ENCODE measurements around the gene RIPK4. TPM values are rescaled to one million over a fixed set of nuclear protein-coding genes. Genes with fewer than 3 reads are reported as not detected.

Gene RIPK4
- total RNA-seq, 2 donors from 2014 or later = 8.4 to 16.2 TPM

DNA sequence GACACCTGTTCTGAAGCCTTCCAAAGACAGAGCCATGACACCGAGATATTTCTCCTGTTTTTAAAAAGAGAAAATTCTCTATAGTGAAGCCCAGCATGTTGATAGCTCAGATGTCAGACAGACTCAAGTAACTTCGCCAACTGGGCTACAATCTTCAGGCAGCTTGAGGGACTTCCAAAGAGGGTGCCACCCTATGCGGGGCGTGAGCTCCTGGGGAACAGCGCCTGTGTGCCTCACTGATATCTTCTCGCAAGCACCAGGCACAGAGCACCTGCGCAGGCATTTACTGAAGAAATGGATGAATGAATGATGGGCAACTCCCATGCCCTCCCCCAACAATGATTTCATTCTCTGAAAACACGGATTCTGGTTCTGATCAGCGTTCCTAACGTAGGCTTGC, 17.6 kb downstream of the RIPK4 start:
- no peaks in the 10 kb centered on the region for H3K9me3 ChIP-seq (ENCODE audit: control insufficient read depth, low read length)
- H3K4me3 ChIP-seq (ENCODE audit: low read length) = no peak overlapping the region
- WGBS, 2 experiments (ENCODE audit: insufficient coverage in 1 of 2, insufficient read length in 1 of 2) = 95 to 100% methylated on average over 7 to 10 of the region's 10 CpGs
- H3K9ac ChIP-seq (ENCODE audit: extremely low read depth, low read length, poor library complexity, severe bottlenecking) = no peak overlapping the region
- peaks cover 29% of the 10 kb centered on the region for H3K4me1 Mint-ChIP-seq
- H3K27me3 Mint-ChIP-seq (ENCODE audit: insufficient read depth) = no peaks in the 10 kb centered on the region
- no peak overlapping the region for H3K4me3 Mint-ChIP-seq
- no peaks in the 10 kb centered on the region for H3K9me3 Mint-ChIP-seq
- H3K36me3 ChIP-seq (ENCODE audit: control insufficient read depth, insufficient read depth, low read length) = peaks cover 39% of the 10 kb centered on the region
- H3K27me3 ChIP-seq (ENCODE audit: control insufficient read depth, insufficient read depth, low read length, poor library complexity, severe bottlenecking) = no peaks in the 10 kb centered on the region
- TF ChIP-seq, protein P1, sequence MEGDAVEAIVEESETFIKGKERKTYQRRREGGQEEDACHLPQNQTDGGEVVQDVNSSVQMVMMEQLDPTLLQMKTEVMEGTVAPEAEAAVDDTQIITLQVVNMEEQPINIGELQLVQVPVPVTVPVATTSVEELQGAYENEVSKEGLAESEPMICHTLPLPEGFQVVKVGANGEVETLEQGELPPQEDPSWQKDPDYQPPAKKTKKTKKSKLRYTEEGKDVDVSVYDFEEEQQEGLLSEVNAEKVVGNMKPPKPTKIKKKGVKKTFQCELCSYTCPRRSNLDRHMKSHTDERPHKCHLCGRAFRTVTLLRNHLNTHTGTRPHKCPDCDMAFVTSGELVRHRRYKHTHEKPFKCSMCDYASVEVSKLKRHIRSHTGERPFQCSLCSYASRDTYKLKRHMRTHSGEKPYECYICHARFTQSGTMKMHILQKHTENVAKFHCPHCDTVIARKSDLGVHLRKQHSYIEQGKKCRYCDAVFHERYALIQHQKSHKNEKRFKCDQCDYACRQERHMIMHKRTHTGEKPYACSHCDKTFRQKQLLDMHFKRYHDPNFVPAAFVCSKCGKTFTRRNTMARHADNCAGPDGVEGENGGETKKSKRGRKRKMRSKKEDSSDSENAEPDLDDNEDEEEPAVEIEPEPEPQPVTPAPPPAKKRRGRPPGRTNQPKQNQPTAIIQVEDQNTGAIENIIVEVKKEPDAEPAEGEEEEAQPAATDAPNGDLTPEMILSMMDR (conservative IDR thresholded peaks at IDR 0.05) = no peak
- peaks cover 60% of the 10 kb centered on the region for H3K36me3 Mint-ChIP-seq (ENCODE audit: low read depth)
- no peak for DNase-seq
- no peak overlapping the region for H3K27ac Mint-ChIP-seq
- no peak overlapping the region for H3K27ac ChIP-seq (ENCODE audit: low read depth, low read length)
- peaks cover 14% of the 10 kb centered on the region for H3K4me1 ChIP-seq (ENCODE audit: control insufficient read depth, insufficient read depth, low read length)

DNA sequence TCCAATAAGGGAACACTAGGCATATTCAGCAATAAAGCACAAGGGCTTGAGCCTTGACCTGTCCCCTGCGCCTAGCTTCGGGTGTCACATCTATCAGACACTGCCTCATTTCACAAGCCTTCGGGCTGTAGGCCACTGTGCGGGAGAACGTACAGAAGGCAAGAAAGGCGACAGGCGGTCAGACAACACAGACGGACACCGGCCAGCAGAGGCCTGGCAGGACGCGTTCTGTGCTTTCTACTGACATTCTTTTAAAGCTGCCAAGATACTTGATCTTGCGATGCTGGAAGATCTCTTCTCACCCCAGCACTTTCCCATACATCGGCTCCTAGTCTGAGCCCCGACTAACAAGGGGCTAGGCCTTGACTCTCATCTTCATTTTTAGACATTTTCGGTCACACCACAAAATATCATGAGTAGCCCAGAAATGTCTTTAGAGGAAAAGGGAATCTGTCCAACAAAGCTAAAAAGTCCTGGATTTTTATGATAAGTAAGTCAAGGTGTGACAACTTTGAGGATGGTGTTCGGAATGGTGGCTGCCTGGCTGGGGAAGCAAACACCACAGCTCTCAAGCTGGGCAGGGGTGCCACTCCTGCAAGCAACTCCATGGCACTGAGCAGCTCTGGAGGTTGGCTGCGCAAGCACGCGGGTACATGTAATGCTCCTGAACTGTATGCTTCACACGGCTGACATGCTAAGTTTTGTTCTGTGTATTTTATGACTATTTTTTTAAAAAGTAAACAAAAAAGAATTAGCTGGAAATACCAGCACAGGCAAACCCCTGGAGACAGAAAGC, 18.7 kb downstream of the RIPK4 start:
- peaks cover 22% of the 10 kb centered on the region for H3K4me1 Mint-ChIP-seq
- H3K4me3 ChIP-seq (ENCODE audit: low read length) = no peak overlapping the region

DNA sequence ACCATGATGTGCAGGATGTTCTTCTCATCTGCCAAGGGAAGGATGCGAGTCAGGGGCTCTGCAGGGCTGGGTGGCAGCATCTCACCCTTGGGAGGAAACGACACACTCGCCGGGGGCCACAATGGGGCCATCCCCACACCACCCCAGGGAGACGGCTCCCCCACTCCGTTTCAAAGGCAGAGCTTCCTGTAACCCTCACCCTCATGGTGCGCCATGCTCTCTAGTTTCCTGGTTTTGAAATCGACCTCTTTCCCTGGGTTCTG, 20.2 kb downstream of the RIPK4 start:
- H3K4me1 Mint-ChIP-seq = peaks cover 10% of the 10 kb centered on the region
- H3K27me3 Mint-ChIP-seq (ENCODE audit: insufficient read depth) = no peaks in the 10 kb centered on the region
- Histone ChIP-seq H3K4me1 (ENCODE audit: control insufficient read depth, insufficient read depth, low read length) (peaks cover 7% of the 10 kb centered on the region), H3K4me3 (ENCODE audit: low read length) (no peak overlapping the region), H3K36me3 (ENCODE audit: control insufficient read depth, insufficient read depth, low read length) (peaks cover 45% of the 10 kb centered on the region), H3K9me3 (ENCODE audit: control insufficient read depth, low read length) (no peaks in the 10 kb centered on the region), H3K27ac (ENCODE audit: low read depth, low read length) (no peak overlapping the region), H3K9ac (ENCODE audit: extremely low read depth, low read length, poor library complexity, severe bottlenecking) (no peak overlapping the region), H3K27me3 (ENCODE audit: control insufficient read depth, insufficient read depth, low read length, poor library complexity, severe bottlenecking) (no peaks in the 10 kb centered on the region)
- no peak overlapping the region for H3K4me3 Mint-ChIP-seq
- WGBS, 2 experiments (ENCODE audit: insufficient coverage in 1 of 2, insufficient read length in 1 of 2) = 96 to 97% methylated on average over 6 to 8 of the region's 8 CpGs
- DNase-seq = no peak
- H3K27ac Mint-ChIP-seq = no peak overlapping the region
- H3K9me3 Mint-ChIP-seq = no peaks in the 10 kb centered on the region
- peaks cover 82% of the 10 kb centered on the region for H3K36me3 Mint-ChIP-seq (ENCODE audit: low read depth)
- TF ChIP-seq, protein P1 (conservative IDR thresholded peaks at IDR 0.05) = no peak

More for the DNA sequence above, 18.7 kb downstream of the RIPK4 start:
- no peaks in the 10 kb centered on the region for H3K9me3 Mint-ChIP-seq
- H3K27ac ChIP-seq (ENCODE audit: low read depth, low read length) = no peak overlapping the region
- H3K4me3 Mint-ChIP-seq = no peak overlapping the region
- 89 to 90% methylated on average over 13 to 20 of the region's 20 CpGs for WGBS, 2 experiments (ENCODE audit: insufficient coverage in 1 of 2, insufficient read length in 1 of 2)
- H3K27me3 ChIP-seq (ENCODE audit: control insufficient read depth, insufficient read depth, low read length, poor library complexity, severe bottlenecking) = no peaks in the 10 kb centered on the region
- peaks cover 12% of the 10 kb centered on the region for H3K4me1 ChIP-seq (ENCODE audit: control insufficient read depth, insufficient read depth, low read length)
- no peak overlapping the region for H3K27ac Mint-ChIP-seq
- no peaks in the 10 kb centered on the region for H3K27me3 Mint-ChIP-seq (ENCODE audit: insufficient read depth)
- TF ChIP-seq, protein P1 (conservative IDR thresholded peaks at IDR 0.05) = no peak
- no peak overlapping the region for H3K9ac ChIP-seq (ENCODE audit: extremely low read depth, low read length, poor library complexity, severe bottlenecking)
- DNase-seq = no peak
- H3K9me3 ChIP-seq (ENCODE audit: control insufficient read depth, low read length) = no peaks in the 10 kb centered on the region
- H3K36me3 ChIP-seq (ENCODE audit: control insufficient read depth, insufficient read depth, low read length) = peaks cover 39% of the 10 kb centered on the region
- H3K36me3 Mint-ChIP-seq (ENCODE audit: low read depth) = peaks cover 68% of the 10 kb centered on the region

All from endodermal cell (in vitro differentiated cells).